NCI-H146 (cell line): Measurements from ENCODE around the gene EIF1.
"Not testable (repeated sequence)": the region's sequence is repeated elsewhere in the genome, so short reads cannot be mapped to it uniquely, and the experiment has no call there.

Experiments
- DNase-seq: peaks from one replicate; lab custom pipeline; 2025; lab: John Stamatoyannopoulos, UW

Gene EIF1

DNA sequence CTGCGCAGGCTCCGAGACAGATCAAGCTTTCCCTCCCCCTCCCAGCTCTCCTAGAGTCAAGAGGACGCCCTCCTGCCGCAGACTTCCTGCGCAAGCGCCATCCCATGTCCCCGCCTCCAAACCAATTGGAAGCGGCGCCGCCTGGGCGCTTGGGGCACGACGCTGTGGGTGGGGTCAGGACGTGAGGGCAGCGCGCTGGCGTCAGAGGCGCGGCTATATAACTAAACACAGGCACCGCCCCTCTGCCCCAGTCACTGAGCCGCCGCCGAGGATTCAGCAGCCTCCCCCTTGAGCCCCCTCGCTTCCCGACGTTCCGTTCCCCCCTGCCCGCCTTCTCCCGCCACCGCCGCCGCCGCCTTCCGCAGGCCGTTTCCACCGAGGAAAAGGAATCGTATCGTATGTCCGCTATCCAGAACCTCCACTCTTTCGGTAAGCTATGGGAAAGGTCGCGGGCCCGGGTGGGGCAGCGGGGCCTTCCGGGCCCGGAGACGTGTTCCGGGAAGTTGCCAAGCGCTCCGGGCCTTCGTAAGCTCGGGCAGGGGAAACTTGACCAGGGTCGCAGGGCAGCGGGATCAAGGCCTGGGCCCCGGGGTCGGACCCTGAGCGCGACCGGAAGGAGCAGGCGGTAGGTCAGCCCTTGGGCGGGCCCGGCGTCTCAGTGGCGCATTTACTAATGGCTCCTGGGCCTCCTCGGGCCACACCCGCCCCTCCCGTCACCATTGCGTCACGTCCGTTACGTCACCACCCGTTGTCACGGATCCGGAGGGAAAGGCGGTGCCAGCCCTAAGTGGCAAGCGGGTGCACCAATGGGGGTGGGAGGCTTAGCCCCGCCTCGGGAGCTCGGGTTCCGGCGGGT lies at the start of gene EIF1:
Gene EIF1, plus strand, starts transcription at position 245 of the 856 bp plus-strand sequence. Its CDS starts 154 bp downstream, at position 399.
- DNase-seq = peak; percentile 100

DNA sequence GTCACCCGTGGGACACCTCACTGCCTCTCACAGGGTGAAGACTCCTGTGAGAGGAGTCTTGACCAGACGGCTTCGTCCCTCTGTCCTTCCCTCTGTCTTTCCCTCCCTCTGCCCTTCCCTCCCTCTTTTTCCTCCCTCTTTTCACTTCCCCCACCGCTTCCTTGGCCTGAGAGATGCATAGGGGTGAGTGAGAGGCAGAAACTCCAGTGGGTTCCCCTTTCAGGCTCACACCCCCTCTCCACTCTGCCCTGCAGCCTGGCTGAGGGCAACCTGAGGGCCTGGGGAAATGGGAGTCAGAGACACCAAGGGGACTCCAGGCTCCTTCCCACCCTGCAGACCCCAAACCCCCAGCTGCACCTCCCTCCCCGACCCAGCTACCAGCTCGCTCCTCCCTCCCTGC lies 49.7 kb upstream of the EIF1 start:
- no peak for DNase-seq

GRCh38 chr17:41639492-41640473 lies 48.9 kb upstream of the EIF1 start:
- DNase-seq = no peak

DNA sequence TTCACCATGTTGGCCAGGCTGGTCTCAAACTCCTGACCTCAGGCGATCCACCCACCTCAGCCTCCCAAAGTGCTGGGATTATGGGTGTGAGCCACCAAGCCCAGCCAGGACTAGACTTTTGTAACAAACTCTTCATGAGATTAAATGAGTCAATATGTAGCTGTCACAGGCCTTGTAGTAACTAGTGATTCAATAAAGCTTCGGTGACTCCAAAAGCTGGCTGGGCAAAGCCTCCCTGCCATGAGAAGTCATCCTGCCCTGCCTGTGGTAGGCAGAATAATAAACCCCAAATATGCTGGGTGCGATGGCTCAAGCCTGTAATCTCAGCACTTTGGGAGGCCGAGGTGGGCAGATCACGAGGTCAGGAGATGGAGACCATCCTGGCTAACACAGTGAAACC lies 48.1 kb upstream of the EIF1 start:
- not testable (repeated sequence) for DNase-seq

DNA sequence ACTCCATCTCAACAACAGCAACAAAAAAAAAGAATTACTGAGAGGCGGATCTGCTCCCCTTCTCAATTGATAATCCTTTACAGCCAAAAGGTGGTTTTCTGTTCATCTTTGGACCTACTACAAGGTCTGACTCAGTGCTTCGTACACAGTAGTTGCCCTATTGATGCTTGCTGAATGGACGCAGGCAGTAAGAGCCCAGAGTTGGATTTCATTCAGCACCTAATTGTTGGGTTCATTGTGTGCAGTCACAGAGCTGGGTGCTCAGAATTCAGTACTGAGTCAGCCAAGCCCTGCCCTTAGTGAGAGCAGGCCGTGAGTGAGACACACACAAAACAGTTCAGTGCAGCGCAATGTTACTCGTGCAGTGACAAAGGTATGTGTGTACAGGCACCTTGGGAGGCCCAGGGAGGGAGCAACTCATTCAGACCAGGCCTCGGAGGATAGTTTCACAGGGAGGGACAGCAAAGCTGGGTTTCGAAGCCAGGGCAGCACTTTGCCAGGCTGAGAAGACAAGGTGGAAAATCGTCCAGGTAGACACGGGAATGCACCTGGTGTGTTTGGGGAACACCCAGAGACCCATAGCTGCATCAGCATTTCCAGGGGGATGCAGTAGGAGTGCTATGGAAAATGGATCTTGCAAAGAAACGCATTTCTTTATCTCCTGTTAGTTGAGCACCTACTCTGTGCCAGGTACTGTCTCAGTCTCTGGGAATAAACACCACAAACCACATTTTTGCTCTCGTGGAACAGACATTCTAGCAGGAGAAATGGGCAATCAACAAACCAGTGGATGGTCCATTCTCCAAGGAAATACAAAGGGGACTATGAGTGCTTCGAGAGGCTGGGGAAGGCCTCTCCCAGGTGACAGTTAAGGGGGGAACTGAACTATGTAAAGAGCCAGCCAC lies 46.2 kb upstream of the EIF1 start:
- no peak for DNase-seq

DNA sequence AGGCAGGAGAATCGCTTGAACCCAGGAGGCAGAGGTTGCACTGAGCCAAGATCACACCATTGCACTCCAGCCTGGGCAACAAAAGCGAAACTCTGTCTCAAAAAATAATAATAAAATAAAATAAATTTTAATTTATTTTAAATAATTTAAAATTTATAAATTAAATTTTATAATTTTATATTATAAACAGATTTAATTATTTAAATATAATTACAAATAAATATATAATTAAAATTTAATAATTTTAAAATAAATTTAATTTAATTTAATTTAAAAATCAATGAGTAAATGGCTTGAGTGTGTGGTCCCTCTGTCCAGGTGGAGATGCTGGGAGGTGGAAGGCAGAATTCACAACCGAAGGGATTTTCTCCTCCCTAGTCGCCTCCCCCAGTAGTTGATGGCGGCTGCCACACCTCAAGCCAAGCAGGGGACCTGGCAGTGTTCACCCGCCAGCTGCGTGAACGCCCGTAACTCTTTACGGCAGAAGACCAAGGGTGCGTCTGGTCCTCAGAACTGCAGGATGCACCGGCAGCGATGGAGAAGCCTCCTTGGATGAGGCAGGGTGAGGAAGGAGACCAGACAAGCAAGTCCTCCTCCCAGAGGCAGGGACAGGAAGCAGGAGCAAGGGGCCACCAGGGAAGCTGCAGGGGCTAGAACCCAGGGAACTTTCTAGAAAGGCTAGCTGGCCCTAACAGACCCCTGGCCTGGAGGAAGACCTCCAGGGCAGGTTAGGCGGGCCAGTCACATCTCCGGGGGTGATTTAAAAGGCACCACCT lies 41.5 kb upstream of the EIF1 start:
- DNase-seq = peak; percentile 57

GRCh38 chr17:41647940-41648410 lies 40.7 kb upstream of the EIF1 start:
- peak; percentile 80 for DNase-seq

GRCh38 chr17:41648411-41649195 lies 40.1 kb upstream of the EIF1 start:
- peak; percentile 80 for DNase-seq

DNA sequence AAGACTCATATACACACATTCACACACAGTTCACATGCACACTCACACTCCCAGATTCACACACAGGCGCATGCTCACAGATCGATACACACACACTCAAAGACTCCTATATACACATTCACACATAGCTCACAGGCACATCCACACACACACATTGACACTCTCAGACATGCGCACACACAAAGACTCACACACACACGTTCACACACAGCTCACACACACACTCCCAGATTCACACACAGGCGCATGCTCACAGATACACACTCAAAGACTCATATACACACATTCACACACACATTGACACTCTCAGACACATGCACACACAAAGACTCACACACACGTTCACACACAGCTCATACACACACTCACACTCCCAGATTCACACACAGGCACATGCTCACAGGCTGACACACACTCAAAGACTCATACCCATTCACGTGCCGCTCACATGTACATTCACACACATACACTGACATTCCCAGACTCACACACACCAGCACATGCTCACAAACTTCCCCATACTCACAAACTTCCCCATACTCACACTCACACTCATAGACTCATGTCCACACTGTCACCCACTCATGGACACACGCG lies 38.7 kb upstream of the EIF1 start:
- no peak for DNase-seq

DNA sequence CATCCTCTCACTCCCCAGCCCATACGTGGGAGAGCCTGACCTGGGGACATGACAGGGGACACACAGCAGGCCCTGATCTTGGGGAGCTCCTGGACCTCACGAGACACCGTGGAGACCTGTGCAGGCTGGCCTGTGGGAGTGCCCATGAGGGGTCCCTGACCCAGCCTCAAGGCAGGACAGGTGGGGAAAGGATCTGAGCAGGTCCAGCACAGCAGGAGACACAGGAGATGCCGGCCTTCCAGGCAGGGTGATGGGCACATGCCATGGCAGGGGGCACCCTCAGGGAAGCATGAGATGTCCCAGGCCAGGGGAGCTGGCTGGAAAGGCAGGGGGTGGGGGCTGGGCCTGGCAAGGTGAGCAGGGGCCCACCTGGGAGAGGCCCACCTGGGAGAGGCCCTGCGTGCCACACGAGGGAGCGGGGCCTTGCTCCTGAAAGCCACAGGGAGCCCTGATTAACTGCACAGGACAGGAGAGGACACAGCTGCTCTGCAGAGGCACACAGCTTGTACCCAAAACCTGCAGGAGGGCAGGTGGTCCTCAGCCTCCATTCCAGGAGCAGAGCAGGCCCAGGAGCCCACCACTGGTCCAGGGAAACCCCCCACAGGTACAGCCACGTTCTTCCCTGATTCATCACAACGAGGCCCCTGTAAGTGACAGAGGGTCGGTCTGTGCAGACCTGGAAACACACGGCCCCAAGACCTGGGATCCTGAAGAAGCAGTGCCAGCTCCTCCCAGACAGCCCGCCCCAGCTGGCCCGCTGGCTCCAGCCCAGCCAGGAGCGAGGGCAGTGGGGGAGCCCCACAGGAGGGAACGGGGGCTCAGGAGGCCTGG lies 37.7 kb upstream of the EIF1 start:
- DNase-seq = no peak

DNA sequence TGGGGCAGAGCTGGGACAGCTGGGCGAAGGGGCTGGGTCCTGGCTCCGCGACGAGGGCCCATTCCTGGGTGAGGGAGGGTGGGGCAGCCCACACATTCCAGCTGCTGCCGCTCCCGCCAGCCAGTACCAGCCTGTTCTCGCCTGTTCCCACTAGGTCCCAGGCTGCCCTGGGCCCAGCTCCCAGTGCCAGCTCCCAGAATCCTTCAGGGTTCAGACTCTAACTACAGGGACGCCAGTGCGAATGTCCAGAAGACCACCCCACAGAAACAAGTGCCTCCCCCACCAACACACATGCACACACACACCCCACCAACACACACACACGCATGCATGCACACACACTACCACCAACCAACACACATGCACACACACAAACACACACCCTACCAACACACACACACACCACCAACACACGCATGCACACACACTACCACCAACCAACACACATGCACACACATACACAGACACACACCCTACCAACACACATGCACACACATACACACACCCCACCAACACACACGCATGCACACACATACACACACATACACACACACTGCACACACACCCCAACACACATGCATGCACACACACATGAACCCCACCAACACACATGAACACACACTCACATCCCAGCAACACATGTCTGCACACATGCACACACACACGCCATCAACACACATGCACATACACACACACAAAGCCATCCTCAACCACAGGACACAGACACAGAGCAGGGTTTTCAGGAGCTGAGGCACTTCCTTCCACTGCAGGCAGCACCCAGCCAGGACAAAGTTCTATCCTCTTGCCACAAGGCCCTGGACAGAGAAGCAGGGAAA lies 36.8 kb upstream of the EIF1 start:
- no peak for DNase-seq

- no peak for DNase-seq
Observed at GRCh38 chr17:41652461-41652970, 36.2 kb upstream of the EIF1 start.

GRCh38 chr17:41653421-41653820 lies 35.3 kb upstream of the EIF1 start:
- DNase-seq = no peak

GRCh38 chr17:41653892-41654677 lies 34.6 kb upstream of the EIF1 start:
- DNase-seq = no peak

- no peak for DNase-seq
Observed at GRCh38 chr17:41654678-41655607, 33.7 kb upstream of the EIF1 start.
